ENCODE results near the gene POFUT2.

- no peak for TF ChIP-seq CTCF (IDR thresholded peaks at IDR 0.05 in 4 of 5, conservative IDR thresholded peaks at IDR 0.05 in 1 of 5)
- TF ChIP-seq POLR2A (IDR thresholded peaks at IDR 0.05): no peak
Observed at GRCh38 chr21:45215213-45215612, 72.5 kb downstream of the POFUT2 start.

Measured in gastrocnemius medialis (tissue), 4 donors.